OCI-LY7 (cell line): ENCODE results near the gene MAP3K7.

ENCODE experiments used
- CTCF ChIP-seq: fragments of 200-600 bp; sonication (generic); conservative IDR thresholded peaks from 2 replicates; pipeline ENCODE4 v1.5.1; 2014; ENCODE audit warnings: mild to moderate bottlenecking, antibody characterized with exemption, low read length, moderate library complexity, mixed read lengths
- EZH2phosphoT487 ChIP-seq: fragments of 200-600 bp; sonication (generic); IDR thresholded peaks from 2 replicates; pipeline ENCODE4 v1.6.1; 2018; ENCODE audit warnings: low read depth, borderline replicate concordance, mild to moderate bottlenecking, mixed run types, antibody characterized with exemption, low read length, moderate library complexity, mixed read lengths

- no peak; the same call in 1 of the 2 replicates for TF ChIP-seq CTCF
- TF ChIP-seq EZH2phosphoT487: no peak
These were observed 107.3 kb downstream of the MAP3K7 start for GRCh38 chr6:90479603-90479926.
